Neural progenitor cell (in vitro differentiated cells): ENCODE measurements around the gene SNRNP40. TPM values are rescaled to one million over a fixed set of nuclear protein-coding genes. Genes with fewer than 3 reads are reported as not detected.

ENCODE experiments used
- DNase-seq: peaks from one replicate; pipeline ENCODE4 v3.0.0-alpha.2; 2016; ENCODE audit warnings: low spot score
- H2AFZ ChIP-seq: fragments of 200-600 bp; sonication (generic); replicated peaks from 2 replicates; pipeline ENCODE4 v1.6.1; 2016; ENCODE audit warnings: antibody characterized with exemption
- H3F3A ChIP-seq: fragments of 200-600 bp; sonication (generic); 2 replicates; pipeline ENCODE4 v1.6.1; 2016; ENCODE audit warnings: antibody characterized with exemption, low read depth
- H3K27ac ChIP-seq: fragments of 200-600 bp; sonication (generic); 2 replicates; pipeline ENCODE4 v1.5.1; 2016; ENCODE audit warnings: mild to moderate bottlenecking
- H3K27me3 ChIP-seq: fragments of 200-600 bp; sonication (generic); 2 replicates; pipeline ENCODE4 v1.6.1; 2016; ENCODE audit warnings: mild to moderate bottlenecking, moderate library complexity
- H3K36me3 ChIP-seq: fragments of 200-600 bp; sonication (generic); 2 replicates; pipeline ENCODE4 v1.5.1; 2016
- H3K4me1 ChIP-seq: fragments of 200-600 bp; sonication (generic); 2 replicates; pipeline ENCODE4 v1.6.1; 2016; ENCODE audit warnings: mixed run types
- H3K4me2 ChIP-seq: fragments of 200-600 bp; sonication (generic); 2 replicates; pipeline ENCODE4 v1.6.1; 2016
- H3K4me3 ChIP-seq: fragments of 200-600 bp; sonication (generic); 2 replicates; pipeline ENCODE4 v1.5.1; 2016
- H3K79me2 ChIP-seq: fragments of 200-600 bp; sonication (generic); 2 replicates; pipeline ENCODE4 v1.6.1; 2016; ENCODE audit warnings: low read depth
- H3K9ac ChIP-seq: fragments of 200-600 bp; sonication (generic); 2 replicates; pipeline ENCODE4 v1.6.1; 2016
- H3K9me3 ChIP-seq: fragments of 200-600 bp; sonication (generic); 2 replicates; pipeline ENCODE4 v1.5.1; 2016; ENCODE audit warnings: low read depth
- H4K20me1 ChIP-seq: fragments of 200-600 bp; sonication (generic); 2 replicates; pipeline ENCODE4 v1.6.1; 2016; ENCODE audit warnings: low read depth
- H3K27ac Mint-ChIP-seq: 3 replicates; pipeline ENCODE4 v1.8.0; 2021; ENCODE audit warnings: mixed read lengths
- H3K27me3 Mint-ChIP-seq: 2 replicates; pipeline ENCODE4 v1.8.0; 2022; ENCODE audit warnings: low read depth, mild to moderate bottlenecking, inconsistent platforms, moderate library complexity, mixed read lengths; ENCODE audit not compliant: insufficient read depth
- H3K36me3 Mint-ChIP-seq: 3 replicates; pipeline ENCODE4 v1.8.0; 2021; ENCODE audit warnings: mixed read lengths
- H3K4me1 Mint-ChIP-seq: 3 replicates; pipeline ENCODE4 v1.8.0; 2021; ENCODE audit warnings: mixed read lengths
- H3K4me3 Mint-ChIP-seq: 3 replicates; pipeline ENCODE4 v1.8.0; 2021; ENCODE audit warnings: mild to moderate bottlenecking, moderate library complexity, mixed read lengths
- H3K9me3 Mint-ChIP-seq: 3 replicates; pipeline ENCODE4 v1.8.0; 2020; ENCODE audit warnings: mixed read lengths
- CTCF ChIP-seq: fragments of 200-600 bp; sonication (generic); IDR thresholded peaks from 2 replicates; pipeline ENCODE4 v1.5.1; 2017; ENCODE audit warnings: antibody characterized with exemption, mild to moderate bottlenecking
- EZH2 ChIP-seq: fragments of 200-600 bp; sonication (generic); IDR thresholded peaks from 2 replicates; pipeline ENCODE4 v1.6.1; 2017; ENCODE audit warnings: antibody characterized with exemption, mild to moderate bottlenecking, moderate library complexity
- EZH2phosphoT487 ChIP-seq: fragments of 200-600 bp; sonication (generic); IDR thresholded peaks from 2 replicates; pipeline ENCODE4 v1.6.1; 2017; ENCODE audit warnings: antibody characterized with exemption
- total RNA-seq: library from RNA; depleted of rRNA; stranded (reverse); fragments of >200 nt; gene quantifications from 2 replicates; pipeline ENCODE4 v1.2.3, GENCODE V29; 2015; ENCODE audit warnings: low replicate concordance

Gene SNRNP40
- total RNA-seq, 1 donor from 2014 or later, result 179 TPM

GRCh38 chr1:31315902-31316301 is 19.3 kb upstream of the SNRNP40 start:
- Histone ChIP-seq H3F3A (no peaks in the 10 kb centered on the region), H4K20me1 (peaks cover 3% of the 10 kb centered on the region), H3K36me3 (peaks cover 9% of the 10 kb centered on the region), H2AFZ (no peak overlapping the region), H3K4me3 (no peak overlapping the region), H3K27ac (no peak overlapping the region), H3K4me1 (no peaks in the 10 kb centered on the region), H3K9me3 (no peaks in the 10 kb centered on the region), H3K27me3 (no peaks in the 10 kb centered on the region), H3K79me2 (no peaks in the 10 kb centered on the region), H3K9ac (no peak overlapping the region), H3K4me2 (no peak overlapping the region)
- DNase-seq, result no peak
- H3K4me1 Mint-ChIP-seq, result no peaks in the 10 kb centered on the region
- no peaks in the 10 kb centered on the region for H3K27me3 Mint-ChIP-seq
- peaks cover 20% of the 10 kb centered on the region for H3K36me3 Mint-ChIP-seq
- H3K9me3 Mint-ChIP-seq, result no peaks in the 10 kb centered on the region
- TF ChIP-seq CTCF (no peak), EZH2 (no peak), EZH2phosphoT487 (no peak)
- no peak overlapping the region for H3K4me3 Mint-ChIP-seq
- no peak overlapping the region for H3K27ac Mint-ChIP-seq

- DNase-seq, result no peak
- H3K9me3 ChIP-seq, result no peaks in the 10 kb centered on the region
- H3K4me2 ChIP-seq, result no peak overlapping the region
- no peak overlapping the region for H3K4me3 ChIP-seq
- no peaks in the 10 kb centered on the region for H3K36me3 ChIP-seq
- TF ChIP-seq CTCF, result no peak
- no peak for TF ChIP-seq EZH2phosphoT487
- TF ChIP-seq EZH2, result no peak
- peaks cover 21% of the 10 kb centered on the region for H3K79me2 ChIP-seq
- H3K4me3 Mint-ChIP-seq, result no peak overlapping the region
- H4K20me1 ChIP-seq, result peaks cover 9% of the 10 kb centered on the region
- no peaks in the 10 kb centered on the region for H3K4me1 ChIP-seq
- H3K27ac ChIP-seq, result no peak overlapping the region
- no peaks in the 10 kb centered on the region for H3K4me1 Mint-ChIP-seq
- peaks cover 32% of the 10 kb centered on the region for H3K36me3 Mint-ChIP-seq
- H2AFZ ChIP-seq, result no peak overlapping the region
- H3F3A ChIP-seq, result no peaks in the 10 kb centered on the region
- no peak overlapping the region for H3K27ac Mint-ChIP-seq
- no peak overlapping the region for H3K9ac ChIP-seq
- no peaks in the 10 kb centered on the region for H3K27me3 ChIP-seq
- no peaks in the 10 kb centered on the region for H3K9me3 Mint-ChIP-seq
- H3K27me3 Mint-ChIP-seq, result no peaks in the 10 kb centered on the region
Measured at GRCh38 chr1:31310198-31310597, 13.6 kb upstream of the SNRNP40 start.

GRCh38 chr1:31308036-31308435 is 11.4 kb upstream of the SNRNP40 start:
- Histone ChIP-seq H3F3A (no peaks in the 10 kb centered on the region), H3K27ac (peak overlapping the region; percentile 15), H3K4me2 (no peak overlapping the region), H2AFZ (no peak overlapping the region), H3K27me3 (no peaks in the 10 kb centered on the region), H3K36me3 (no peaks in the 10 kb centered on the region), H3K4me1 (no peaks in the 10 kb centered on the region), H3K9me3 (no peaks in the 10 kb centered on the region), H4K20me1 (peaks cover 16% of the 10 kb centered on the region), H3K79me2 (peaks cover 42% of the 10 kb centered on the region), H3K4me3 (no peak overlapping the region), H3K9ac (no peak overlapping the region)
- TF ChIP-seq EZH2phosphoT487 (no peak), EZH2 (no peak), CTCF (no peak)
- H3K4me1 Mint-ChIP-seq, result no peaks in the 10 kb centered on the region
- H3K4me3 Mint-ChIP-seq, result no peak overlapping the region
- peak overlapping the region; percentile 9 for H3K27ac Mint-ChIP-seq
- DNase-seq, result no peak
- H3K9me3 Mint-ChIP-seq, result no peaks in the 10 kb centered on the region
- no peaks in the 10 kb centered on the region for H3K27me3 Mint-ChIP-seq
- H3K36me3 Mint-ChIP-seq, result peaks cover 26% of the 10 kb centered on the region
